GM18519 (cell line): ENCODE measurements around the gene GAS2L1.

Experiments
- ATAC-seq: cut with Tn5 transposase; IDR thresholded peaks from one replicate; pipeline ENCODE4 v1.9.1; 2021; ENCODE audit warnings: mild to moderate bottlenecking, moderate library complexity; ENCODE audit not compliant: unreplicated experiment, low FRiP score

Gene GAS2L1

GRCh38 chr22:29325785-29326315, 19.4 kb downstream of the GAS2L1 start:
- no peak for ATAC-seq

GRCh38 chr22:29326481-29326880, 20.0 kb downstream of the GAS2L1 start:
- ATAC-seq: no peak

- no peak for ATAC-seq
Measured at GRCh38 chr22:29327089-29327764, 20.8 kb downstream of the GAS2L1 start.

- no peak for ATAC-seq
Measured at GRCh38 chr22:29328055-29328454, 21.6 kb downstream of the GAS2L1 start.

GRCh38 chr22:29328566-29329500, 22.4 kb downstream of the GAS2L1 start:
- ATAC-seq: no peak

GRCh38 chr22:29329581-29329980, 23.1 kb downstream of the GAS2L1 start:
- no peak for ATAC-seq

GRCh38 chr22:29330291-29330690, 23.8 kb downstream of the GAS2L1 start:
- ATAC-seq: no peak

- no peak for ATAC-seq
Measured at GRCh38 chr22:29330753-29331152, 24.3 kb downstream of the GAS2L1 start.

GRCh38 chr22:29331213-29331612, 24.8 kb downstream of the GAS2L1 start:
- ATAC-seq: no peak

- ATAC-seq: no peak
Measured at GRCh38 chr22:29331658-29332300, 25.3 kb downstream of the GAS2L1 start.

GRCh38 chr22:29332886-29333496, 26.5 kb downstream of the GAS2L1 start:
- ATAC-seq: no peak

GRCh38 chr22:29334148-29334547, 27.7 kb downstream of the GAS2L1 start:
- ATAC-seq: no peak

- ATAC-seq: no peak
Measured at GRCh38 chr22:29334696-29335344, 28.4 kb downstream of the GAS2L1 start.

GRCh38 chr22:29335656-29336055, 29.2 kb downstream of the GAS2L1 start:
- ATAC-seq: no peak

- ATAC-seq: no peak
Measured at GRCh38 chr22:29336751-29337490, 30.5 kb downstream of the GAS2L1 start.

- no peak for ATAC-seq
Measured at GRCh38 chr22:29337631-29338284, 31.3 kb downstream of the GAS2L1 start.

- no peak for ATAC-seq
Measured at GRCh38 chr22:29338398-29338797, 31.9 kb downstream of the GAS2L1 start.

GRCh38 chr22:29339381-29340235, 33.2 kb downstream of the GAS2L1 start:
- no peak for ATAC-seq
